Putamen (tissue), 1 donor: Measurements from ENCODE around the gene RBFOX1.
A peak's percentile ranks its signal among the peaks of the same experiment; 100 is the strongest.

Experiments
- DNase-seq: peaks from one replicate; pipeline ENCODE4 v3.0.0-alpha.2; 2016; ENCODE audit warnings: low spot score

The RBFOX1 gene

GRCh38 chr16:7605812-7606211, 273.2 kb downstream of the RBFOX1 start:
- no peak for DNase-seq

GRCh38 chr16:7612671-7613070, 280.0 kb downstream of the RBFOX1 start:
- DNase-seq: no peak

- DNase-seq: peak; percentile 65
These were observed 280.9 kb downstream of the RBFOX1 start for GRCh38 chr16:7613518-7613917.

GRCh38 chr16:7614021-7614795, 281.6 kb downstream of the RBFOX1 start:
- DNase-seq: peak; percentile 42

GRCh38 chr16:7615565-7615964, 282.9 kb downstream of the RBFOX1 start:
- DNase-seq: no peak

GRCh38 chr16:7624871-7625766, 292.5 kb downstream of the RBFOX1 start:
- DNase-seq: peak; percentile 55

GRCh38 chr16:7628981-7629380, 296.3 kb downstream of the RBFOX1 start:
- DNase-seq: no peak

- DNase-seq: peak; percentile 78
These were observed 296.9 kb downstream of the RBFOX1 start for GRCh38 chr16:7629571-7629970.

- no peak for DNase-seq
These were observed 304.8 kb downstream of the RBFOX1 start for GRCh38 chr16:7637446-7637845.

GRCh38 chr16:7638306-7638705, 305.7 kb downstream of the RBFOX1 start:
- DNase-seq: no peak

- no peak for DNase-seq
These were observed 307.7 kb downstream of the RBFOX1 start for GRCh38 chr16:7640334-7640733.

- DNase-seq: no peak
These were observed 311.5 kb downstream of the RBFOX1 start for GRCh38 chr16:7644176-7644575.

- no peak for DNase-seq
These were observed 312.2 kb downstream of the RBFOX1 start for GRCh38 chr16:7644811-7645210.

GRCh38 chr16:7646821-7647500, 314.3 kb downstream of the RBFOX1 start:
- DNase-seq: no peak

GRCh38 chr16:7650431-7650830, 317.8 kb downstream of the RBFOX1 start:
- DNase-seq: no peak

GRCh38 chr16:7651803-7652570, 319.3 kb downstream of the RBFOX1 start:
- DNase-seq: peak; percentile 51

- peak; percentile 49 for DNase-seq
These were observed 321.3 kb downstream of the RBFOX1 start for GRCh38 chr16:7653746-7654461.

- no peak for DNase-seq
These were observed 343.0 kb downstream of the RBFOX1 start for GRCh38 chr16:7675628-7676027.

GRCh38 chr16:7680296-7680695, 347.7 kb downstream of the RBFOX1 start:
- DNase-seq: no peak

- DNase-seq: peak; percentile 39
These were observed 356.2 kb downstream of the RBFOX1 start for GRCh38 chr16:7688811-7689210.

GRCh38 chr16:7689234-7689633, 356.6 kb downstream of the RBFOX1 start:
- no peak for DNase-seq
